ENCODE data around the gene VGLL4. TPM values are rescaled to one million over a fixed set of nuclear protein-coding genes. Genes with fewer than 3 reads are reported as not detected.

VGLL4 gene
- total RNA-seq, 1 donor from 2014 or later: 45.5 TPM

DNA sequence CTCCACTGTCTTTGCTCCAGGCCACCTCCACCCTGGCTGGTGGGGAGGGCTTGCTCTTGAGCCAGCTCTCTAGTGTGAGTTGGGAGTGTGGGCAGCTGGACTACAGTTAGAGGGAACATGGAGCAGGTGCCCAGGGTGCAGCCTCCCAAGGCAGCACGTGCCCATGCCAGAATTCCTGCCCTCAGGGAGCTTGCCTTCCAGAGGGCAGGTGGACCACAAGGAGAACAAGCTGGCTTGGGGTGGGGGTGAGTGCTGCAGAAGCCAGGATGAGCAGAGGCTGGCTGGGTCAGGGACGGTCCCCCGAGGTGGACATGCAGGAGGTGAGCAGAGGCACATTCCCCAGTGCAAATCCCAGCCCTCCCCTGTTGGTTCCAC lies 89.5 kb downstream of the VGLL4 start:
- Histone ChIP-seq H3K36me3 (peaks cover 48% of the 10 kb centered on the region), H3K4me1 (peaks cover 28% of the 10 kb centered on the region), H3K27me3 (ENCODE audit: low read depth) (no peaks in the 10 kb centered on the region), H3K9me3 (no peaks in the 10 kb centered on the region), H3K27ac (peak overlapping the region; percentile 53), H3K4me3 (no peak overlapping the region)
- TF ChIP-seq, protein P1, sequence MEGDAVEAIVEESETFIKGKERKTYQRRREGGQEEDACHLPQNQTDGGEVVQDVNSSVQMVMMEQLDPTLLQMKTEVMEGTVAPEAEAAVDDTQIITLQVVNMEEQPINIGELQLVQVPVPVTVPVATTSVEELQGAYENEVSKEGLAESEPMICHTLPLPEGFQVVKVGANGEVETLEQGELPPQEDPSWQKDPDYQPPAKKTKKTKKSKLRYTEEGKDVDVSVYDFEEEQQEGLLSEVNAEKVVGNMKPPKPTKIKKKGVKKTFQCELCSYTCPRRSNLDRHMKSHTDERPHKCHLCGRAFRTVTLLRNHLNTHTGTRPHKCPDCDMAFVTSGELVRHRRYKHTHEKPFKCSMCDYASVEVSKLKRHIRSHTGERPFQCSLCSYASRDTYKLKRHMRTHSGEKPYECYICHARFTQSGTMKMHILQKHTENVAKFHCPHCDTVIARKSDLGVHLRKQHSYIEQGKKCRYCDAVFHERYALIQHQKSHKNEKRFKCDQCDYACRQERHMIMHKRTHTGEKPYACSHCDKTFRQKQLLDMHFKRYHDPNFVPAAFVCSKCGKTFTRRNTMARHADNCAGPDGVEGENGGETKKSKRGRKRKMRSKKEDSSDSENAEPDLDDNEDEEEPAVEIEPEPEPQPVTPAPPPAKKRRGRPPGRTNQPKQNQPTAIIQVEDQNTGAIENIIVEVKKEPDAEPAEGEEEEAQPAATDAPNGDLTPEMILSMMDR (IDR thresholded peaks at IDR 0.05): no peak
- intact Hi-C loops (cut with DNase I): no loop called here
- ATAC-seq (peak; percentile 5 to 16), DNase-seq (peak; percentile 34)

DNA sequence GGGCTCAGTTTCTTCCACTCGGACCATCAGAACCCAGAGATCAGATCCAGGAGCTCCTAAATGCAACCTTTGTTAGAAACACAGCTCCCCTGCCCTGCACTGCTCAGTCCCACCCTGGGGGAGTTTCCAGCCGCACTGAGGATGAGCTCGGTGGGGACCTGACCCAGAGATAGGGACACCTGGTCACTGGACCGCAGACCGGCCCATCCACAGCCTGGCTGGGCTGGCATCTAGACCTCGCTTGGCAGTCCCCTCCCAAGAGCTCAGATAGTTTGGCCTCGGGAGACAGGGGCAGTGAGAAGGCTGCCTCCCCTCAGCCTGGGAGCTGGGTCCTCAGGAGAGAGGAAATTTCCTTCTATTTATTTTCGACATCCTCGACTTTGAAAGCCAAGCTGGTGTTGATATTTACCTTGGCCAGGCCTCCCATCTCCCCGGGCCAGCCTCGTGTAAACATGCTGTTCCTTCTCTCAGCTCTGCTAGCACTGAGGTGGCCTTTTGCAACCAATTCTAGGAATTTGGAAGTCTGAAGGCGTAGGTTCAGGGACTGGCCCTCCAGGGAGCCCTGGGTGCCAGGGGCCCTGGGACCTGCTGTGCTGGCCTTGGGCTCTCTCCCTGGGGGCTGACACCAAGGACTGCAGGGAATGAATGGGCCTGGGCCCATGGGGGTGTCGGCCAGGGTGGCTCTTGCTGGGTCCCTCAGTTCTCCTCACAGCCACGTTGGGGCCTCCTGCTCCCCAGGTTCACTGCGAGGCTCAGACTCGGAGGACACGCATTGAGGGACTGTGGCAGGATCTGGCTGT lies 90.1 kb downstream of the VGLL4 start:
- H3K36me3 ChIP-seq: peaks cover 42% of the 10 kb centered on the region
- DNase-seq (peak; percentile 57), ATAC-seq (peak; percentile 56 to 71)
- no peaks in the 10 kb centered on the region for H3K27me3 ChIP-seq (ENCODE audit: low read depth)
- H3K9me3 ChIP-seq: no peaks in the 10 kb centered on the region
- intact Hi-C loops (cut with DNase I): no loop called here
- H3K4me3 ChIP-seq: no peak overlapping the region
- TF ChIP-seq, protein P1 (IDR thresholded peaks at IDR 0.05): no peak
- peak overlapping the region; percentile 53 for H3K27ac ChIP-seq
- peaks cover 33% of the 10 kb centered on the region for H3K4me1 ChIP-seq

DNA sequence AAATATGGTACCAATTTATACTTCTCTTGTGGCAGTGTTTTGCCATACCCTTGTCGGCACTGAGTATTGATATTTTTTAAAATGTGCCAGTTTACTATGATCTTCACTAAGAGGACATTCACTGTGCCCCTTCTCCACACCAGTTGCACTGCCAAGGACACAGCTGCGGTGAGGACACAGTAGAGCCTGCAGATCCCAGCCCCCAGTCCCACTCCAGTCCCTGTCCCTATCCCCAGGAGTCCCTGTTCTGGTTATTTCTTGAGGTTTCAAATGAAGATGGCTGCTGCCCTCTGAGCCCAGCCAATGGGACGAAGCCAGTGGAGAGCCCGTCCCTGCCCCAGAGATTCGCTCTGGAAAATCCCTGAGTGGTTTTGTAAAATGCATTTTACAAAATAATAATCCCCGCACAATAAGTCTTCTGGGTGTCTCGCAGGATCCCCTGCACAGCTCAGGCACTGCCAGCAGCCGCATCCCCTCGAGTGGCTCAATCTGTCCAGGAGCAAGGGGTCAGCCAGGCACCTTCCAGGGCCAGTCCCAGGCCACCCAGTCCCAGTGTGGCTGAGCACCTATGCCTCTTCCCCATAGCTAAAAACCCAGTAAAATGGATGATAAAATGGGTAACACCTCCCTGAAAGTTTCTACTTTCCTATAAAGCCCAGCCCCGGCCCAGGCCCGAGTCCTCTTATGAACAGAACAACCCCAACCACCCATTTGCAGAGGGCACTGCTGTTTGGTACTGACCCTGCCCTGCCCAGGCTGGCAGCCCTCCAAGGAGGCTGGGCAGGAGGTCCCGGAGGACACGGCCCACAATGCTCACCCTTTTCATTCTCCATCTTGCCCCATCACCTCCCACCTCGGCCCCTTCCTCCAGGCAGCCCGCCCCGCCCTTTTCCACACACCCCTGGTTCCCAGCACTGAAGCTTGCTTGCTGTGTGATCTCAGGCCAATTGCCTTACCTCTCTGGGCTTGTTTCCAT lies 91.1 kb downstream of the VGLL4 start:
- no peaks in the 10 kb centered on the region for H3K9me3 ChIP-seq
- no peak overlapping the region for H3K27ac ChIP-seq
- ATAC-seq (no peak), DNase-seq (peak; percentile 41)
- H3K36me3 ChIP-seq: peaks cover 31% of the 10 kb centered on the region
- no peaks in the 10 kb centered on the region for H3K27me3 ChIP-seq (ENCODE audit: low read depth)
- H3K4me1 ChIP-seq: peaks cover 36% of the 10 kb centered on the region
- intact Hi-C loops (cut with DNase I): no loop called here
- TF ChIP-seq, protein P1 (IDR thresholded peaks at IDR 0.05): no peak
- H3K4me3 ChIP-seq: no peak overlapping the region

DNA sequence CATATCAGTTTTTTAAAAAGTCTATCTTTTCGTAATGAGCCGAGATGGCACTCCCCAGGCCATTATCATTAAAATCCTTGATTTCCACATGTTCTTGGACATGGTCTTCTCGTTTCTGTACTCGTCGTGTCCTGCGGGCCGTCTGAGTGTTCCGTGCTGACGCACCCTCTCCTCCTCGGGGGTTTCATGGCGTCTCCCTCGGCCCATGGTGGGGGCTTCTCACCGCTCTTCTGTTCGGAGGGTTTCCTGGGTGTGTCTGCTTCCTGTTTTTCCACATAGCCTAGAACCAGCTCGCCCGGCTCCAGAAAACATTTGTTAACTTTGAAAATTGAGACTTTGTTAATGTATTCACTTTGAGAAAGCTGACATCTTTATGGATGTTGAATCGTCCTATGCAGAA lies 92.7 kb downstream of the VGLL4 start:
- intact Hi-C loops (cut with DNase I): no loop called here
- H3K4me1 ChIP-seq: peaks cover 33% of the 10 kb centered on the region
- DNase-seq: no peak

DNA sequence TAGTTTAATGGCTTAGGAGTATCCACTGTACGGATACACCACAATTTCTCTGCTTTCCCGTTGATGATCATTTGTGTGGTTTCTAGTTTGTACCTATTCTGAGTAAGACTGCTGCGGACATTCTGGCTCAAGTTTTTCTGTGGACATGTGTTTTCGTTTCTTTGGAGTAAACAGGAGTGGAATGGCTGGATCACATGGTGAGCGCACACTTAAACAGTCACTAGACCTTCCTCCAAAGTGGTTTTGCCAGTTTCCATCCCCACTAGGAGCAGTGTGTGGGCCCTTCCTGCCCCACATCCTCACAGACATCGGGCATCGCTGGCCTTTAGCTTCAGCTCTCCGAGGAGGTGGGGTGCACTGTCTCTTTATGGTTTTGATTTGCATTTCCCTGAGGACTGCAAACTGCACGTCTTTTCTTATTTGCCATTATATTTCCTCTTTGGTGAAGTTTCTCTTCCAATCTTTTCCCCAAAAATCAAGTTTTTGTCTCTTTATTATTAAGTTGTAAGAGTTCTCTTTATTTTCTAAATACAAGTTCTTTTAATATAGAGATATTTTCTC lies 94.1 kb downstream of the VGLL4 start:
- intact Hi-C loops (cut with DNase I): no loop called here
- no peaks in the 10 kb centered on the region for H3K27me3 ChIP-seq (ENCODE audit: low read depth)
- no peak overlapping the region for H3K4me3 ChIP-seq
- H3K9me3 ChIP-seq: no peaks in the 10 kb centered on the region
- peaks cover 4% of the 10 kb centered on the region for H3K36me3 ChIP-seq
- TF ChIP-seq, protein P1 (IDR thresholded peaks at IDR 0.05): no peak
- DNase-seq: no peak
- no peak for ATAC-seq
- H3K4me1 ChIP-seq: peaks cover 23% of the 10 kb centered on the region
- H3K27ac ChIP-seq: no peak overlapping the region

More for the DNA sequence above, 92.7 kb downstream of the VGLL4 start:
- Histone ChIP-seq H3K36me3 (peaks cover 18% of the 10 kb centered on the region), H3K9me3 (no peaks in the 10 kb centered on the region), H3K4me3 (no peak overlapping the region), H3K27ac (no peak overlapping the region), H3K27me3 (ENCODE audit: low read depth) (no peaks in the 10 kb centered on the region)
- TF ChIP-seq, protein P1 (IDR thresholded peaks at IDR 0.05): no peak
- ATAC-seq: no peak
